Medulla oblongata (tissue), 1 donor: ENCODE measurements around the gene CAMKMT.

Source experiments
- DNase-seq: peaks from one replicate; pipeline ENCODE4 v3.0.0-alpha.2; 2015; ENCODE audit errors: extremely low spot score

CAMKMT gene

GRCh38 chr2:44596537-44597320 is 235.0 kb downstream of the CAMKMT start:
- DNase-seq = no peak

- DNase-seq = no peak
Measured at GRCh38 chr2:44598330-44599119, 236.8 kb downstream of the CAMKMT start.

GRCh38 chr2:44599130-44599529 is 237.4 kb downstream of the CAMKMT start:
- DNase-seq = no peak

- DNase-seq = no peak
Measured at GRCh38 chr2:44602446-44602845, 240.7 kb downstream of the CAMKMT start.

GRCh38 chr2:44605511-44605910 is 243.8 kb downstream of the CAMKMT start:
- no peak for DNase-seq

GRCh38 chr2:44612276-44612675 is 250.5 kb downstream of the CAMKMT start:
- no peak for DNase-seq

- DNase-seq = no peak
Measured at GRCh38 chr2:44614940-44615339, 253.2 kb downstream of the CAMKMT start.

GRCh38 chr2:44615950-44616518 is 254.3 kb downstream of the CAMKMT start:
- no peak for DNase-seq

GRCh38 chr2:44616667-44617155 is 255.0 kb downstream of the CAMKMT start:
- DNase-seq = peak; percentile 4

GRCh38 chr2:44618251-44619023 is 256.7 kb downstream of the CAMKMT start:
- DNase-seq = no peak

- no peak for DNase-seq
Measured at GRCh38 chr2:44620189-44620990, 258.6 kb downstream of the CAMKMT start.

- DNase-seq = no peak
Measured at GRCh38 chr2:44623622-44624351, 262.0 kb downstream of the CAMKMT start.

- no peak for DNase-seq
Measured at GRCh38 chr2:44628297-44628696, 266.6 kb downstream of the CAMKMT start.

GRCh38 chr2:44632931-44633689 is 271.4 kb downstream of the CAMKMT start:
- DNase-seq = no peak

- no peak for DNase-seq
Measured at GRCh38 chr2:44635725-44636124, 274.0 kb downstream of the CAMKMT start.

GRCh38 chr2:44638649-44639048 is 276.9 kb downstream of the CAMKMT start:
- no peak for DNase-seq

- no peak for DNase-seq
Measured at GRCh38 chr2:44639399-44639798, 277.7 kb downstream of the CAMKMT start.

GRCh38 chr2:44642123-44642857 is 280.5 kb downstream of the CAMKMT start:
- no peak for DNase-seq

- no peak for DNase-seq
Measured at GRCh38 chr2:44645937-44646336, 284.2 kb downstream of the CAMKMT start.
